SK-N-SH treated with all-trans-retinoic acid at 6 μM for 48 hours (cell line): Measurements from ENCODE around the gene ANKRD39.

Source experiments
- ATAC-seq: fragments of 200-7000 bp; cut with Tn5 transposase; 3 replicates; pipeline ENCODE4 v1.9.1; 2020; ENCODE audit warnings: mild to moderate bottlenecking, moderate library complexity
- ARNTL ChIP-seq: fragments of 450-650 bp; formaldehyde crosslinking; IDR thresholded peaks from 2 replicates; pipeline ENCODE4 v1.5.0; 2020; ENCODE audit warnings: low read depth, mild to moderate bottlenecking, moderate library complexity, borderline replicate concordance
- BACH2 ChIP-seq: fragments of 250-450 bp; sonication (Bioruptor Pico); IDR thresholded peaks from 2 replicates; pipeline ENCODE4 v1.9.0; 2021; ENCODE audit warnings: mild to moderate bottlenecking, borderline replicate concordance
- CREB5 ChIP-seq: fragments of 250-450 bp; sonication (Bioruptor Pico); IDR thresholded peaks from 2 replicates; pipeline ENCODE4 v1.5.1; 2020; ENCODE audit warnings: low read depth, mild to moderate bottlenecking, moderate library complexity
- CSDC2 ChIP-seq: fragments of 250-450 bp; sonication (Bioruptor Pico); IDR thresholded peaks from 2 replicates; pipeline ENCODE4 v1.5.0; 2020; ENCODE audit warnings: mild to moderate bottlenecking, moderate library complexity
- CSRNP3 ChIP-seq: fragments of 250-450 bp; sonication (Bioruptor Pico); IDR thresholded peaks from 2 replicates; pipeline ENCODE4 v1.5.1; 2021; ENCODE audit warnings: mild to moderate bottlenecking, moderate library complexity
- ESRRG ChIP-seq: fragments of 250-450 bp; sonication (Bioruptor Pico); IDR thresholded peaks from 2 replicates; pipeline ENCODE4 v1.6.1; 2021; ENCODE audit warnings: mild to moderate bottlenecking
- GLIS3 ChIP-seq: fragments of 250-450 bp; sonication (Bioruptor Pico); IDR thresholded peaks from 2 replicates; pipeline ENCODE4 v1.5.0; 2020; ENCODE audit warnings: mild to moderate bottlenecking, moderate library complexity
- ISL1 ChIP-seq: fragments of 250-450 bp; sonication (Bioruptor Pico); IDR thresholded peaks from 2 replicates; pipeline ENCODE4 v2.1.2; 2022; ENCODE audit warnings: mild to moderate bottlenecking, moderate library complexity
- OSR1 ChIP-seq: fragments of 250-450 bp; sonication (Bioruptor Pico); IDR thresholded peaks from 2 replicates; pipeline ENCODE4 v1.8.0; 2022; ENCODE audit warnings: moderate library complexity, mild to moderate bottlenecking, inconsistent platforms
- PATZ1 ChIP-seq: fragments of 250-450 bp; sonication (Bioruptor Pico); IDR thresholded peaks from 2 replicates; pipeline ENCODE4 v1.8.0; 2020; ENCODE audit warnings: mild to moderate bottlenecking, moderate library complexity, borderline replicate concordance
- POU6F1 ChIP-seq: fragments of 250-450 bp; sonication (Bioruptor Pico); IDR thresholded peaks from 2 replicates; pipeline ENCODE4 v1.8.0; 2021; ENCODE audit warnings: low read depth, mild to moderate bottlenecking, moderate library complexity, borderline replicate concordance
- PPARA ChIP-seq: fragments of 250-450 bp; sonication (Bioruptor Pico); IDR thresholded peaks from 2 replicates; pipeline ENCODE4 v1.5.0; 2020; ENCODE audit warnings: mild to moderate bottlenecking, borderline replicate concordance
- RARB ChIP-seq: fragments of 250-450 bp; sonication (Bioruptor Pico); IDR thresholded peaks from 2 replicates; pipeline ENCODE4 v1.8.0; 2021; ENCODE audit warnings: mild to moderate bottlenecking, moderate library complexity
- SNAI2 ChIP-seq: fragments of 250-450 bp; sonication (Bioruptor Pico); IDR thresholded peaks from 2 replicates; pipeline ENCODE4 v1.5.0; 2020; ENCODE audit warnings: mild to moderate bottlenecking, moderate library complexity
- TOX ChIP-seq: fragments of 250-450 bp; sonication (Bioruptor Pico); IDR thresholded peaks from 2 replicates; pipeline ENCODE4 v1.8.0; 2021; ENCODE audit warnings: mild to moderate bottlenecking, moderate library complexity, borderline replicate concordance
- TSHZ2 ChIP-seq: fragments of 250-450 bp; sonication (Bioruptor Pico); IDR thresholded peaks from 2 replicates; pipeline ENCODE4 v1.5.0; 2020; ENCODE audit warnings: mild to moderate bottlenecking, moderate library complexity
- ZC3H10 ChIP-seq: fragments of 250-450 bp; sonication (Bioruptor Pico); IDR thresholded peaks from 2 replicates; pipeline ENCODE4 v1.5.1; 2021; ENCODE audit warnings: mild to moderate bottlenecking, moderate library complexity
- ZFP3 ChIP-seq: fragments of 250-450 bp; sonication (Bioruptor Pico); IDR thresholded peaks from 2 replicates; pipeline ENCODE4 v1.5.0; 2020; ENCODE audit warnings: mild to moderate bottlenecking, moderate library complexity
- ZFP30 ChIP-seq: fragments of 450-650 bp; formaldehyde crosslinking; IDR thresholded peaks from 2 replicates; pipeline ENCODE4 v1.5.0; 2022; ENCODE audit warnings: mild to moderate bottlenecking, moderate library complexity
- ZNF70 ChIP-seq: fragments of 450-650 bp; formaldehyde crosslinking; IDR thresholded peaks from 2 replicates; pipeline ENCODE4 v1.5.0; 2020; ENCODE audit warnings: mild to moderate bottlenecking, moderate library complexity
- ZNF8 ChIP-seq: fragments of 450-650 bp; formaldehyde crosslinking; IDR thresholded peaks from 2 replicates; pipeline ENCODE4 v1.5.0; 2020; ENCODE audit warnings: mild to moderate bottlenecking, moderate library complexity

ANKRD39 gene

GRCh38 chr2:96878171-96878570 lies 20.4 kb upstream of the ANKRD39 start:
- ATAC-seq, result no peak
- TF ChIP-seq OSR1 (CRISPR knock-in tag) (no peak), ARNTL (CRISPR knock-in tag) (no peak), PATZ1 (CRISPR knock-in tag) (no peak), ZFP30 (CRISPR knock-in tag) (no peak), SNAI2 (CRISPR knock-in tag) (no peak), CSRNP3 (no peak), GLIS3 (CRISPR knock-in tag) (no peak), CSDC2 (CRISPR knock-in tag) (no peak), TOX (CRISPR knock-in tag) (no peak), ZC3H10 (no peak), ZFP3 (CRISPR knock-in tag) (no peak), CREB5 (CRISPR knock-in tag) (no peak), POU6F1 (CRISPR knock-in tag) (no peak), TSHZ2 (CRISPR knock-in tag) (no peak), ZNF8 (CRISPR knock-in tag) (no peak)

- ATAC-seq, result no peak
These were observed 19.8 kb upstream of the ANKRD39 start for GRCh38 chr2:96877631-96878092.

GRCh38 chr2:96877042-96877451 lies 19.2 kb upstream of the ANKRD39 start:
- TF ChIP-seq RARB (CRISPR knock-in tag) (no peak), CSDC2 (CRISPR knock-in tag) (no peak), ZNF70 (no peak), TSHZ2 (CRISPR knock-in tag) (no peak), ZFP30 (CRISPR knock-in tag) (no peak), SNAI2 (CRISPR knock-in tag) (no peak), ISL1 (CRISPR knock-in tag) (no peak)
- TF ChIP-seq, all 23 proteins: peak for 0
- no peak for ATAC-seq

More at GRCh38 chr2:96877631-96878092, 19.8 kb upstream of the ANKRD39 start:
- TF ChIP-seq OSR1 (CRISPR knock-in tag) (no peak), ZNF8 (CRISPR knock-in tag) (no peak), ESRRG (CRISPR knock-in tag) (no peak), ZFP3 (CRISPR knock-in tag) (no peak), ISL1 (CRISPR knock-in tag) (no peak), PPARA (no peak), GLIS3 (CRISPR knock-in tag) (no peak), ZC3H10 (no peak), SNAI2 (CRISPR knock-in tag) (no peak), BACH2 (no peak), CREB5 (CRISPR knock-in tag) (no peak)
